Stimulated activated naive CD8-positive, alpha-beta T cell treated with anti-CD3 and anti-CD28 coated beads, Interleukin-15, Interleukin-2, amounts not matched to agents 100 U/mL and 50 U/mL, for 24 hours (primary cell): ENCODE results near the gene HIPK2.
A peak's percentile ranks its signal among the peaks of the same experiment; 100 is the strongest.
"Not testable (repeated sequence)": the region's sequence is repeated elsewhere in the genome, so short reads cannot be mapped to it uniquely, and the experiment has no call there.

ENCODE experiments used
- ATAC-seq: fragments of 150-1000 bp; cut with Tn5 transposase; one replicate; pipeline ENCODE4 v1.10.0; 2021
- DNase-seq: peaks from one replicate; pipeline ENCODE4 v3.0.0; 2021

HIPK2 gene

DNA sequence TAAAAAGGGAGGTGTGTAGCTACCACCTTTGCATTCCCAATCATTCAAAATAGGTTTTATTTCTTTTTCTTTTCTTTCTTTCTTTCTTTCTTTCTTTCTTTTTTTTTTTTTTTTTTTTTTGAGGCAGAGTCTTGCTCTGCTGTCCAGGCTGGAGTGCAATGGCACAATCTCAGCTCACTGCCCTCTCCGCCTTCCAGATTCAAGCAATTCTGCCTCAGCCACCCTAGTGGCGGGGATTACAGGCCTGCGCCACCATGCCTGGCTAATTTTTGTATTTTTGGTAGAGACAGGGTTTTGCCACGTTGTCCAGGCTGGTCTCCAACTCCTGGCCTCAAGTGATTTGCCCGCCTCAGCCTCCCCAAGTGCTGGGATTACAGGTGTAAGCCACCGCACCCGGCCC, 107.1 kb downstream of the HIPK2 start:
- DNase-seq, ATAC-seq: not testable (repeated sequence)

DNA sequence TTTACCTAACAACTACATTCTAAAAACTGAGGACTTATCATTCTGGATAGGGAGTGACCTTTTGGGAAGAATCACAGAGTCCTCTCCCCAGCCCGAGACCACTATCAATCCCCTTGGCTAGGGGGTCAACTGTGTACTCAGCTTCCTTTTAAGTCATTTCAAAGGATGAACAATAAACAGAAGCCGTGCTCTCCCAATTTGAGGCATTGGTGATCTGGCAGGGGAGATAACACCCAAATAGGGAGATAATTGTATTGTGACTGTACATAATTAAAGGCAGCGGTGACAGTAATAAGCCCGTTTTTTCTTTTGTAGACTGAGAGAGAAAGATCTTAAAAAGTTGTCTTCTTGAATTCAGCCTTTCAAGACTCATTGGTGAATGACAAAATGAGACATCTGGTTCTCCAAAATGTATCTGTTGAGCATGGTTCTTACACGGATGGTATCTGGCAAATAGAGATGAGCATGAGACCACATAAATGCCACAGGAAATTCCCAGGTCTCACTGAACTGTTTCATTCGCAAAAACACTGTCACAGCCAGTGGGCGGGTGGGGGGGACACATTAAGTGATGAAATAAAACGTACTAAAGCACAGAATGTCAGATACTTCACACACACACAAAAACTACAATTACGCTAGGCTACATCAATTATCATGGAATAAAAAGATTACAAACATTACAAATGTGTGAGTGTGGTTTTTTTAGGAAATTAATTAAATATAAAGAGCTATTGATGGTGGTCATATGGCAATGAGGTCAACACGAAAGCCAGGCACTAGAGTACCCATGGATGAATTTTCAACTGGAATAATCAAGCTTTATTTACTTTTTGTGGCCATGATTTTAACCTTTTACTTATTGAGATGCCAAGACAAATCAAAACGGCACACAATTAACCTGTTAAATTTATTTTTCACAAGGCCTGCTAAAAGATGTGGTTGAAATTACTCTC, 108.4 kb downstream of the HIPK2 start:
- ATAC-seq (peak; percentile 53), DNase-seq (peak; percentile 48)

DNA sequence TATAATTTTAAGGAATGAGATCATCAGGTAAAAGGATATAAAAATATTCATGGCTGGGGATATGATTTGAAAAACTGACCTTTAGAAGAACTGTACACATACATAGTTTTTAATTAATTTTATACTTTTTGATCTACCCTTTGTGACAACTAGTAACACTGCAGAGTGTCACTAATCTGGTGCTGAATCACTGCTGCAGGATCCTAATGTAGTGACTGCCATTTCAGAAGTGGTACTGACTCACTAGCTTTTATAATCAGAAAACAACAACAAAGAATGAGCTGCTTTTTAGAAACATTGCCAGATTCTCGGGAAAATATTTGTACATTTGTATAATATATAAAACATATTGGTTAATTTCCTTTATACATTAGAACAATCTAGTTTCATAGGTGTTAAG, 110.4 kb downstream of the HIPK2 start:
- ATAC-seq (no peak), DNase-seq (no peak)

DNA sequence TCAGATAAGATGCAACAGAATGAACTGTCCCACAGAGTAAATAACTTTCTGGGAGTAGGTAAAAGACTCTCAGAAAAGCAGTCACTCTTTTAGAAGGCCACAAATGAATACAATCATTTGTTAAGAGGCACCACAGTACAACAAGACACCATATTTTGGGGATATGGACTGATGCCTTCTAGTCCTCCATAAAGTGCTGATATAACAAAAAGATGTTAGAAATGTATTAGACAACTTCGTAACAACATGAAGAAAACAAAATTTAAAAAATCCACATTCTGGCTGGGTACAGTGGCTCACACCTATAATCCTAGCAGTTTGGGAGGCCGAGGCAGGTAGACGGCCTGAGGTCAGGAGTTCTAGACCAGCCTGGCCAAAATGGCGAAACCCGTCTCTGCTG, 111.3 kb downstream of the HIPK2 start:
- no peak for DNase-seq
- no peak for ATAC-seq

DNA sequence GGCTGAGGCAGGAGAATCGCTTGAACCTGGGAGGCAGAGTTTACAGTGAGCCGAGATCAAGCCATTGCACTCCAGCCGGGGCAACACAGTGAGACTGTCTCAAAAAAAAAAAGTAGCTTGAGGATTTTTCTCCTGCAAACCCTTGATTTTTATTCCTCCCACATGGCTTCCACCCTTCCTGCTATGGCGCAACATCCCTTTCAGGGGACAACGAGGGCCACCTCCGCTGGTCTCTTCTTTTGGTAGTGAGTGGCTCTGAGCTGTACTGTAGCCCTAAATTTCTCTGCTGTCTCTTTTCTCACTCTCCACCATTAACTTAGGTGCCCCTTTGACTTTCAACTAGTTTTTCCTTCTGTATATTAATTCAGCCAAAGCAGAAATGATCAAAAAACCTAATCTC, 113.4 kb downstream of the HIPK2 start:
- DNase-seq (no peak), ATAC-seq (no peak)

DNA sequence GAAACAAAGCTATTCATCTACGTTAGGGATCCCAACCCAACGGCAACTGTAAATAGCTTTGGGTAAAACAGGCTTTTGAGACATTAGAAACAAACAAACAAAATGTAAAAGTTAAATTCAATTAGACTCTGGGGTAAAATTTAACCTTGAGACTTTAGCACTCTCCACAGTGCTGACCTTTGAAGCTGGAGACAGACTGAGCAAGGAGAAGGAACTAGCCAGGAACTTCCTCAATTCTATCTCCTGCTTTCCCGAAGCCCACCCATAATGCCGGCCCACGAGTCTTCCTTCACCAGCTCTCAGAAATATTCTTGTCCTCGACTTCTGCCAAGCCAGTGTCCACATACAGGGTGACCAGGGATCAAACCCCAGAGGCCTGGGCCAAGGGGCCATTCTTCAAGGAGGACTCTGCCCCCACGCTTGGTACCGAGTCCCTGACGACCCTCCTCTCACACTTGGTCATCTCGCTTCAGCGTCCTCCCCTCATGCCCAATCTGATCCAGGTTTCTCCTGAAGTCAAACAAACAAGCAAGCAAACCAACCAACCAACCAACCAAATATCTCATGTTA, 114.1 kb downstream of the HIPK2 start:
- DNase-seq (no peak), ATAC-seq (no peak)

DNA sequence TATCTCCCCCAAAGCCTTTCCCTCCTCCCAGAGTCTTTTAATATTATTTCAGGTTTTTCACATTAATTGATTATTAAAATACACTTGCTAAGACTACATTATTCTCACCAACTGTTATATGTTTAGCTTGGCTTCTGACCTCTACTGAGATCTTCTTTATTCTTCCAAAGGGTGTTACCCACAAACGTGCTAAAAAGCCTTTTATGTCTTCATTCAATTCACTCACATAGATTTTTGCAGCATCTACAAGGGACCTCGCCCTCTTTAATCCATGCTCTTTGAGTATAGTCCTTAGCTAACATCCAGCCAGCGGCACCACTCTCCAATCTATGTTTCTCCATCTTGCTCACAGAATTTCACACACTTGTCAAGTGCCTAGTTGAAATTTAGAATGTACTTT, 115.9 kb downstream of the HIPK2 start:
- ATAC-seq: no peak
- DNase-seq: no peak

DNA sequence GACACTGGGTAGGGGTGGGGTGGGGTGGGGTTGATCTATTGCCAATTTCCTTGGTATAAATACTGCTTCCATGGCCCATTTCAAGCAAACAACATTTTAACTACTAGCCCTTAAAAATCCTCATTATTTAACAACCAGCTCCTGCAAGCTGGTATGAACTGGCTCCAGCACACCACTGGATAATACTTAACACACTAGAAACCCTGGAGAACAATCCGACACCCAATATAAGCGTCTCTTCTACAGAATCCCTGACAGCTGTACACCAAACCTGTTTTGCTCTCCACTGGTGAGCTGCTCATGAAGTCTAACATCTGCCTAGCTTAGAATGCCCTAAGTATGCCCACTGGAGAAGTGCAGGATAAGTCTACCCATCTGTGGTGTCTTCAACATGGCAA, 116.8 kb downstream of the HIPK2 start:
- ATAC-seq: no peak
- DNase-seq: no peak

DNA sequence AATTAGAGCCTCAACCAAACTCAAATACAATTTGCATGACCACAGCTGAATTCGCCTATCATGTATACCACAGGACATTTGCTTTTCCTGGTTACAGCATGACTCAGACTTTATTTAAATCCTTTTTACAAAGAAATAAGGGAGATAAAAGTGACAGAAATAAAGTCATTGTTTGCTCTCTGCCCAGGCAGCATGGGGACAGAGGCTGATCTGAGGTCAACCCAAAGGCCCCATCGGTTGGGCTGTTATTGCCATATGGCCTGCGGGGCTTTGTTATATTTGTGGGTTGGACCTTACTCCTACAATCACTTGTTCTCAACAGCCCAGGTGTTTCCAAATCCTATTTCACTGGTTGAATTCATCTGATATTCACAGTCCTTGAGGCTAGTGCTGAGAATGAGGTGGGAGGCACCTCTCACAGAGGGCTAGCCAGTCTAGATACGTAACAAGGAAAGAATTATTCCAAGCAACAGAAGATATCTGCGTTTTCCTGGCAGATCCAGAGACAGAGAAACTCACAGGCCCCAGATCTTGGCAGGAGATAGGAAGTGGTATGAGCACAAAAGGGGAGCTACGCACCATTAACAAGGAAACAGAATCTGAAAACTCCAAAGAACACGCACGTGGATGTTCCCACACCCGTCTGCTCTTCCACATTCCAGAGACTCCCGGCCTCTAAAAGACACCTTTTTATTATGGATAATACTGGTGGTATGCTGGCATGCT, 117.3 kb downstream of the HIPK2 start:
- no peak for ATAC-seq
- DNase-seq: no peak

DNA sequence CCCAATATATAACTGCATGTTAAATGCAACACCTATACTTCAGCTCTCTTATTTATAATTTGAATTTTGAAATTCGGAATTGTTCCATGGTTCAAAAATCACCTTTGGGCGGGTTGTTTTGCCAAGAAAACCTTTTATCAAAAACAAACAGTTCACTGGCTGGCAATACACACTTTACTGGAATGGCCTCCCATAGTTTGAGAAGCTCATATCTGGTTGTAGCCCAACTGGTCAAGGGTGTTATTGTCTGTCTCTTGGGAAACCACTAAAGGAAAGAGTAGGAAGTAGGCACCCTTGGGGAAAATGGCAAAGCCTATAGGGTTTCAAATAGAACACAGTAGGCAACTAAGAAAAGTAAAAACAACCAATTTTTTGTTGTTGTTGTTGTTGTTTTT, 117.9 kb downstream of the HIPK2 start:
- DNase-seq: no peak
- ATAC-seq: no peak

DNA sequence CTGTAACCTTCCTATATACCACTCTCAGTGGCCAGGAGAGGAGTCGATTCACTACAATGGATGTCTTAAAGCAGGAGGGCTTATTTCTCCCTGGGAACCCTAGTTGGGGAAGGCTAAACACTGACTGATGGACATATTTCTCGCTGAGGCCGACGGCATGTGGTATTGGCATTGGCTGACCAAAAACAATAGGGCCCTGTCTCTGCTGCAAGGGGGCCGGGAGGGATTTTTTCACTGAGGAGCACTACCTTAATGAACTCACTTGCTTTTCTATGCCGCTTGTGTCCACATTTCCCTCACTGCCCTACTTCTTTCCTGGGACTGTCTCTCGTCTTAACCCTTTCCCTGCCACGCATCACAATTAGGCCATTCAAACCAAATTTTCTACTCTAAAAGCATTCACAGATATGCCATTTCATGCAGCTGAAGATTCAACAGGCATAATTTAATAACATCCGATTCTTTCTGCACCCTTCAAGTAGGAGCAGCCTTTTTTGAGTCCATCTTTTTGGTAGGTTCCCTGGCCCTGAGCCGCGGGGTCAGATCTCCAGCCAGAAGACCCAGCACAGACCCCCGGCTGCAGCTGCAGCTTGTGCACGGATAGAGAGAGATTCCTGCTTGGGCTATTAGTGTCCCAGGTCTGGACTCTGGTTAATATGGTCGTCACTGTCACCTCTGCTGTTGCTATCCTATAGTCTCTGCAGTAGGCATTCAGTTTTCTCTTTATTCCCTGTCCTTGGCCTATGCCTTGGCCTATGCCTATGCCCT, 118.7 kb downstream of the HIPK2 start:
- no peak for ATAC-seq

DNA sequence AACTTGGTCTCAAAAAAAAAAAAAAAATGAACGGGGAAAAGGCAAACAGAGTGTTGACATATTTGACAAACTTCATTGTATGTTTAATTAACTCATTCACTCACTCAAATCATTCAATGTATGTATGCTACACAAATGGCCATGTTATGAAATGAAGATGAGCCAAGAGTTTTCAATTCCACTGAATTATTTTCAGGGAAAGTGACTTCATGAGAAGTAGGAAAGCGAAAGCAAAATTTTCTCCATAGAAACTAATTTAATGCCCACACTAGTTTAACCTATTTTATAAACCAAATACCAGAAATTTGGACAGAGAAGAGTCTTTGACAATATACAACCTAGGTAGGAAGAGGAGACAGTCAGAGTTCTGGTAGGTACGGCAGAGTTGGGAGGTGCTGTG, 119.5 kb downstream of the HIPK2 start:
- DNase-seq: no peak
- ATAC-seq: no peak

More for the DNA sequence above, 118.7 kb downstream of the HIPK2 start:
- no peak for DNase-seq

DNA sequence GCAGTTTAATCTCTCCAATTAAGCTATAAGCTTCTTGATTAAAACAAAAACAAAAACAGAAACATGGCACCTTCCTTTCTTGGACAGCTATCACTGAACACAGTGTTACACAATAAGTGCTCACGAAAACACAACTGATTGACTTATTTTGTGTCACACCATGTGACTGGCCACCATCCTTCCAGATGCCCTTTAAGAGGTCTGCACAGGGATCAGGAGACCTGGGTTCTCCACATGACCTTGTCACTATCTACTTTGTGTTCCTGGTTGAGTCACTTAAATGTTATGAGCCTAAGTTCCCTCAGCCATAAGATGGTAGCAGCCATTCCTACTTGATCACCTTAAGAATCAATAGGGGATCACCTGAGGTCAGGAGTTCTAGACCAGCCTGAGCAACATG, 120.1 kb downstream of the HIPK2 start:
- DNase-seq (no peak), ATAC-seq (no peak)

DNA sequence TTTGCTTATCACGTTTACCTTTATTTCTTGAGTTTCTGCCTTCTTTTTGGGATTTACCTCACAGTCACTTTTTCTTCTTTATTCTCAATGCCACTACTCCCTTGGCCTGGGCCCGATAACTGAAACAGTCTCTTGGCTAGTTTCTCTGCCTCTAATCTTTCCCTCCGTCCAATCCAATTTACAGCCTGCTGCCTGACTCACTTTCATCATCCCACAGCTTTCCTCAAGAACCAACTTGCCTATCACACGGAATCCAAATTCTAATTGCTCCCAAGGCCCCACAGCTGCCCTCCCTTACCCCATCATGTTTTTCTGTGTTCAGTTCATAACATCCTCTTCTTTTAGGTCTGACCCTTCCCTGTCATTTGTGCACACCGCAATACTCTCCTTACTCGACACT, 121.4 kb downstream of the HIPK2 start:
- no peak for DNase-seq
- no peak for ATAC-seq

DNA sequence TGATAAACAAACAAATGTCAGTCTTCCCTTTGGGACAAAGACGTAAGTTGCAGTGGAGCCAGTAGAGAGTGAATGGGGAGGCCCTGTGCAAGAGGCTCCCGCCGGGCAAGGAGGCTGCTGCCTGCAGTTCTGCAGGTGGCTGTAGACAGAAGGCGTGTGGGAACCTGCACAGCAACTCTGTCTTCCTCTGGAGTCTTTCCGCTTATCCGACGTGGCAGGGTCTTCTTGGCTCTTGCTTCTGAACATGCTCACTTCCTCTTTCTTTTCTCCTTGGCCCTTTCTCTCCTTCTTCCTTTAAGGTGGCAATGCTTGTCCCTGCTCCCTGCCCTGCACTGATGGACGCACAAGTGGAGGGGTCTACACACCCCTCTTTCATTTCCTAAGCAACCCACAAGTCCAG, 122.5 kb downstream of the HIPK2 start:
- DNase-seq (no peak), ATAC-seq (no peak)

DNA sequence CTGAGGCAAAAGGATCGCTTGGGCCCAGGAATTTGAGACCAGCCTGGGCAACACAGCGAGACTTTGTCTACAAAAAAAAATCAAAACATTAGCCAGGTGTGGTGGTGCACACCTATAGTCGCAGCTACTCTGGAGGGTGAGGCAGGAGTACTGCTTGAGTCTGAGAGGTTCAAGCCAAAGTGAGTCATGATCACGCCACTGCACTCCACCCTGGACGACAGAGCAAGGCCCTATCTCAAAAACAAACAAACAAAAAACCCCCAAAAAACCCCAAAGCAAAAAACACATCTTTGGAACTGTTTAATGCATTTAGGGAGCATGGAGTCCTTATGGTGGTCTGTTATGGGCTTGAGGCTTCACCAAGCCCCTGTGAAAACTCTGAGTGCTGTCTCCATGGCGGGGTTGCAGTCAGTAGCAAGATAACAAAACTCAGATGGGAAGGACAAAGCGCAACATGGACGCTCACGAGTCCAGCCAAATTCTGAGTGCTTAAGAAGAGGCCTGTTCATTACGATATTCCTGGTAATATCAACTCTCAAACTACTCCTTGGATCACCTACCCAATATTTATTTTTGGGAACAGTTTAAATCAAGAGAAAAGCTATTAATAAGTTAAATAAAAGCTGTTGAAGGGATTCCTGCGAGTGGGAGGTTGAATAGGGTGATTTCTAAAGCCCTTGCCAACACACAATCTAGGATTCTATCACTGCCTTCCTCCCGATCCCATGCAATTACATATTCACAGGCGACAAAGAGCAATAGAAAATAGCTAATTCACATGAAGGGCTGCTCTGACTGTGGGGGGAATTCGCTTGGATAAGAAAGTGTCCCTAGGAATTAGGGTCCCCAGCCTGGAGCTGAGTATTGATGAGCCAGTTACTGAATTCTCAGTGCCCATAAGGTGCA, 123.3 kb downstream of the HIPK2 start:
- no peak for DNase-seq
- ATAC-seq: no peak

DNA sequence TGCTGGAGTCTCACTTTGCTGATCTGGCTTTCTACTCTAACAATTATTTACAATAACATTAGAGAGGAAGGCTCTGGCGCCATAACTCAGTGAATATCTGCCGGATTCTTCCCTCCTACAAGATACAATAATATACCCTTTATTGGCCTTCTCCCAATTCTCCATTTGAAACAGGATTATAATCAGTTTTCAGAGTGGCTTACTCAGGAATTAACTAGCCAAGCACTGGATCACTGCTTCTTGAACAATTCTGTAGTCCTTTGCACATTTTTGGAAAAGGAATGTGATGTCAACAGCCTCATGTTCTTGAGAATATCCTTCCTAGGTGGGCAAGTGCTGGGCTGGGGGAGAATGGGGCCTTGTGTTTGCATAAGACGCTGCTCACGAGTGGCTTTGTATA, 125.9 kb downstream of the HIPK2 start:
- ATAC-seq (no peak), DNase-seq (no peak)

DNA sequence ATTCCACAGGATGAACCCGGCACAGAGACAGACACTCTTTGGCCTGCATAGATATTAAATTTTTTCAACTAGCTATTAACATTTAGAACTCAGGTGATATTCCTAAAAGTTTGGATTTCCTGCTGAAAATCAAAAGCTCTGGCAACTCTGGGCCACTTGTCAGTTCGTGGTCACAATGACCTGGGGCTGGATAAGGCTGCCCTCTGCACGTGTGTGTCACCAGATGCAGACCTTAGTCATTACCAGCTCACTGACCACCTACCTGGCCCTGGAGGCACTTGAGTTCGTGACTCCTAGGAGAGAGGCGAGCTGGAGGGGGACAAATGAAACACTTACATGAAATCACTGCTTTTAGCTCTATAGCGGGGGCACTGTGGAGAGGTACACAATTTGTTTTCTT, 126.5 kb downstream of the HIPK2 start:
- no peak for DNase-seq
- no peak for ATAC-seq

DNA sequence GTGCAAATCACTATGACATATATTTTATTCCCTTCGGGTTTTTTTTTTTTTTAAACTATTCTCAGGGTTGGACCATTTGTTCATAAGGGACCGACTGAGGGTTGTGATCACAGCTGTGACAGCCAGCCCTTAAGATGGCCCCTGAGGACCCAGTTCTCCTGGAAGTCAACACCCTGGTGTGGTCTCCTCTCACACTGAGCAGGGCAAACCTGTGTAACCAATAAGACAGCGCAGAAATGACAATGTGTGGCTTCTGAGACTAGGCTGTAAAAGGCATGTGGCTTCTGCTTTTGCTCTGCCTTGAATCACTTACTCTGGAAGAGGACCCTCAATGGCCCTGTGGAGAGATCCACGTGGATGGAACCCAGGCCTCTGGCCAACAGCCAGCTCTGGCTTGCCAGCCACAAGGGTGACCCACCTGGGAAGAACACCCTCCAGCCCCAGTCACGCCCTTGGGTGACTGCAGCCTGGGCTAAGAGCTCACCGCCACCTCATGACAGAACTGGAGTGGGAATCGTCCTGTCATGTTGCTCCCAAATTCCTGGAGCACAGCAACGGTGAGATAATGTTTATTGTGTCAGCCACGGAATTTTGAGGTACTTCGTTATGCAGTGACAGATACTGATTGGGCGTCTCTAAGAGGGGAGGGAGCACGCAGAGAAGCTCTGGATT, 127.2 kb downstream of the HIPK2 start:
- ATAC-seq (no peak), DNase-seq (no peak)

DNA sequence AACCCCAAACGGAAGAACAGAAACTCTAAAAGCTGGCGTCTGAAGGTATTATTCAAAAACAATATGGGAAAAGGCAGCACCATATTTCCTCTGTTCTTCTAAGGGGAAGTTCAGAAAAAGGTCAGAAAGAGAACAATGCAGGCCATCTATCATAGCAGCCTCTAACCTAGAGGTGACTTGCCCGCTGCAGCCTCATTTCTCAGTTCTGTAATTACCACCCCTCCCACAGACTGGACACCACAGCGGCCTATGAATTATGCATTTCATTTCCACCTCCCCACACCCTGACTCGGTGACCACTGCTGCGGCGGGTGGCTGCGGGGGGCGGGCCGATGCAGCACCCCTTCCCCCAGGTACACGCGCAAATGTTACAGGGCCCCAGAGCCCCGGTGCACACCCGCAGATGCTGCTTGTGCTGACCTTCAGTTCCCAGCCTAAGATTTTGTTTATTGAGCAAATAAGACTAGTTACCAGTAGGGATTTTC, 128.8 kb downstream of the HIPK2 start:
- DNase-seq: peak; percentile 50
- peak; percentile 65 for ATAC-seq
